Measurements from ENCODE around the gene CDHR1. TPM values are rescaled to one million over a fixed set of nuclear protein-coding genes. Genes with fewer than 3 reads are reported as not detected.

The CDHR1 gene
- total and polyA plus RNA-seq, 7 donors: 0.27 to 26.6 (median 2.4) TPM

GRCh38 chr10:84263716-84264115 lies 69.4 kb downstream of the CDHR1 start:
- Histone ChIP-seq H3K9me3 (no peaks in the 10 kb centered on the region), H3K4me3 (no peak overlapping the region), H3K36me3 (no peaks in the 10 kb centered on the region), H3K27ac (no peak overlapping the region), H3K27me3 (peaks cover 0 to 14% (median 0%) of the 10 kb centered on the region in 3 donors), H3K4me1 (no peaks in the 10 kb centered on the region)
- DNase-seq: no peak
- intact Hi-C loops (cut with DNase I): loop anchor here (1.0 to 10.0 kb wide), 2 partner anchors 111 to 274 kb away; no protein-coding TSS in a partner anchor
- no peak for TF ChIP-seq EP300 (IDR thresholded peaks at IDR 0.05)
- no peak for TF ChIP-seq CTCF (IDR thresholded peaks at IDR 0.05)
- no peak for TF ChIP-seq POLR2A (IDR thresholded peaks at IDR 0.05)
- no peak for TF ChIP-seq POLR2AphosphoS5 (IDR thresholded peaks at IDR 0.05)
- 87 to 88% methylated on average over 5 of the region's 5 CpGs for WGBS, 2 donors

- no peaks in the 10 kb centered on the region for H3K36me3 ChIP-seq
- DNase-seq: peak; percentile 75
- no peaks in the 10 kb centered on the region for H3K9me3 ChIP-seq
- TF ChIP-seq CTCF (IDR thresholded peaks at IDR 0.05) (peak; percentile 55 to 91 (median 82)), POLR2A (IDR thresholded peaks at IDR 0.05) (no peak)
- H3K4me1 ChIP-seq: no peaks in the 10 kb centered on the region
- 2 to 6% methylated on average over 11 of the region's 11 CpGs for WGBS, 2 donors
- no peak overlapping the region for H3K27ac ChIP-seq
- H3K27me3 ChIP-seq: peaks cover 0 to 14% (median 0%) of the 10 kb centered on the region in 3 donors
- intact Hi-C loops (cut with DNase I): loop anchor here (1.0 to 10.0 kb wide), 2 partner anchors 110 to 273 kb away; no protein-coding TSS in a partner anchor
- no peak overlapping the region for H3K4me3 ChIP-seq
These were observed 70.3 kb downstream of the CDHR1 start for GRCh38 chr10:84264611-84265141.

- no peaks in the 10 kb centered on the region for H3K36me3 ChIP-seq
- H3K4me3 ChIP-seq: no peak overlapping the region
- no peak for DNase-seq
- H3K27me3 ChIP-seq: peaks cover 0 to 14% (median 0%) of the 10 kb centered on the region in 3 donors
- no peaks in the 10 kb centered on the region for H3K4me1 ChIP-seq
- TF ChIP-seq EP300 (IDR thresholded peaks at IDR 0.05): no peak
- TF ChIP-seq POLR2AphosphoS5 (IDR thresholded peaks at IDR 0.05): no peak
- H3K27ac ChIP-seq: no peak overlapping the region
- WGBS, 2 donors: 18 to 65% methylated on average over 4 of the region's 4 CpGs
- intact Hi-C loops (cut with DNase I): loop anchor here (10.0 kb wide), 1 partner anchor 109 kb away; no protein-coding TSS in a partner anchor
- no peaks in the 10 kb centered on the region for H3K9me3 ChIP-seq
These were observed 71.1 kb downstream of the CDHR1 start for GRCh38 chr10:84265418-84265817.

GRCh38 chr10:84267503-84268126 lies 73.3 kb downstream of the CDHR1 start:
- intact Hi-C loops (cut with DNase I): loop anchor here (10.0 kb wide), 1 partner anchor 107 kb away; no protein-coding TSS in a partner anchor
- no peaks in the 10 kb centered on the region for H3K9me3 ChIP-seq
- no peaks in the 10 kb centered on the region for H3K4me1 ChIP-seq
- 22 to 39% methylated on average over 7 of the region's 7 CpGs for WGBS, 2 donors
- H3K27me3 ChIP-seq: peaks cover 0 to 14% (median 0%) of the 10 kb centered on the region in 3 donors
- DNase-seq: no peak
- H3K36me3 ChIP-seq: no peaks in the 10 kb centered on the region
- no peak overlapping the region for H3K27ac ChIP-seq
- TF ChIP-seq CTCF (IDR thresholded peaks at IDR 0.05) (peak in 1 of 4 experiments; percentile 7), POLR2AphosphoS5 (IDR thresholded peaks at IDR 0.05) (no peak), POLR2A (IDR thresholded peaks at IDR 0.05) (no peak), EP300 (IDR thresholded peaks at IDR 0.05) (no peak)
- no peak overlapping the region for H3K4me3 ChIP-seq

GRCh38 chr10:84269162-84269561 lies 74.8 kb downstream of the CDHR1 start:
- DNase-seq: no peak
- Histone ChIP-seq H3K27ac (no peak overlapping the region), H3K9me3 (no peaks in the 10 kb centered on the region), H3K36me3 (no peaks in the 10 kb centered on the region), H3K4me3 (no peak overlapping the region), H3K4me1 (no peaks in the 10 kb centered on the region), H3K27me3 (peaks cover 0 to 14% (median 0%) of the 10 kb centered on the region in 3 donors)
- TF ChIP-seq EP300 (IDR thresholded peaks at IDR 0.05) (no peak), CTCF (IDR thresholded peaks at IDR 0.05) (no peak), POLR2A (IDR thresholded peaks at IDR 0.05) (no peak), POLR2AphosphoS5 (IDR thresholded peaks at IDR 0.05) (no peak)
- 38 to 70% methylated on average over 1 of the region's 1 CpG for WGBS, 2 donors
- intact Hi-C loops (cut with DNase I): loop anchor here (10.0 kb wide), 1 partner anchor 106 kb away; no protein-coding TSS in a partner anchor
